OCI-LY1 (cell line): ENCODE results near the gene ASGR2.
"Not testable (repeated sequence)": the region's sequence is repeated elsewhere in the genome, so short reads cannot be mapped to it uniquely, and the experiment has no call there.

Source experiments
- H2AFZ ChIP-seq: fragments of 200-600 bp; sonication (generic), shearing (Covaris generic); 2 replicates; pipeline ENCODE4 v1.6.0; 2014; ENCODE audit warnings: antibody characterized with exemption, mild to moderate bottlenecking, low read length
- H3F3A ChIP-seq: fragments of 200-600 bp; sonication (generic), shearing (Covaris generic); 2 replicates; pipeline ENCODE4 v1.6.0; 2014; ENCODE audit warnings: mild to moderate bottlenecking, antibody characterized with exemption, low read length, moderate library complexity; ENCODE audit not compliant: insufficient read depth
- H3K27ac ChIP-seq: fragments of 200-600 bp; sonication (generic); 2 replicates; pipeline ENCODE4 v1.5.1; 2014; ENCODE audit warnings: low read length, mixed run types, mild to moderate bottlenecking, low read depth; ENCODE audit not compliant: poor library complexity, severe bottlenecking
- H3K27me3 ChIP-seq: fragments of 200-600 bp; sonication (generic); 2 replicates; pipeline ENCODE4 v1.6.0; 2014; ENCODE audit warnings: antibody characterized with exemption, mild to moderate bottlenecking, low read length, moderate library complexity; ENCODE audit not compliant: insufficient read depth
- H3K36me3 ChIP-seq: fragments of 200-600 bp; sonication (generic); 2 replicates; pipeline ENCODE4 v1.6.1; 2014; ENCODE audit warnings: mild to moderate bottlenecking, antibody characterized with exemption, low read length, moderate library complexity, mixed read lengths; ENCODE audit not compliant: insufficient read depth
- H3K4me1 ChIP-seq: fragments of 200-600 bp; sonication (generic); 2 replicates; pipeline ENCODE4 v1.5.1; 2014; ENCODE audit warnings: mild to moderate bottlenecking, low read length, moderate library complexity; ENCODE audit not compliant: insufficient read depth, severe bottlenecking
- H3K4me2 ChIP-seq: fragments of 200-600 bp; sonication (generic), shearing (Covaris generic); 2 replicates; pipeline ENCODE4 v1.6.1; 2014; ENCODE audit warnings: low read length
- H3K4me3 ChIP-seq: fragments of 200-600 bp; sonication (generic); 2 replicates; pipeline ENCODE4 v1.5.1; 2014; ENCODE audit warnings: low read length, low read depth, mild to moderate bottlenecking, mixed read lengths; ENCODE audit not compliant: poor library complexity, severe bottlenecking
- H3K79me2 ChIP-seq: fragments of 200-600 bp; shearing (Covaris generic); 2 replicates; pipeline ENCODE4 v1.6.1; 2016; ENCODE audit warnings: mixed run types, low read length, mixed read lengths; ENCODE audit not compliant: insufficient read depth
- H3K9ac ChIP-seq: fragments of 200-600 bp; sonication (generic), shearing (Covaris generic); 2 replicates; pipeline ENCODE4 v1.6.1; 2014; ENCODE audit warnings: mild to moderate bottlenecking, low read length, mixed read lengths
- H3K9me2 ChIP-seq: fragments of 200-600 bp; sonication (generic), shearing (Covaris generic); 2 replicates; pipeline ENCODE4 v1.6.1; 2014; ENCODE audit warnings: low read depth, mild to moderate bottlenecking, low read length, mixed read lengths
- H3K9me3 ChIP-seq: fragments of 200-600 bp; shearing (Covaris generic); 2 replicates; pipeline ENCODE4 v1.6.1; 2014; ENCODE audit warnings: low read length, mixed read lengths
- H4K20me1 ChIP-seq: fragments of 200-600 bp; sonication (generic), shearing (Covaris generic); 2 replicates; pipeline ENCODE4 v1.6.0; 2016; ENCODE audit warnings: mild to moderate bottlenecking, low read length; ENCODE audit not compliant: insufficient read depth
- CTCF ChIP-seq: fragments of 200-600 bp; sonication (generic), shearing (Covaris generic); IDR thresholded peaks from 2 replicates; pipeline ENCODE4 v1.5.1; 2017; ENCODE audit warnings: mild to moderate bottlenecking, antibody characterized with exemption, low read length, moderate library complexity, mixed read lengths
- EZH2 ChIP-seq: fragments of 200-600 bp; sonication (generic), shearing (Covaris generic); IDR thresholded peaks from 2 replicates; pipeline ENCODE4 v1.8.0; 2017; ENCODE audit warnings: borderline replicate concordance, mixed run types, mild to moderate bottlenecking, antibody characterized with exemption, low read length, moderate library complexity, mixed read lengths

Gene ASGR2

DNA sequence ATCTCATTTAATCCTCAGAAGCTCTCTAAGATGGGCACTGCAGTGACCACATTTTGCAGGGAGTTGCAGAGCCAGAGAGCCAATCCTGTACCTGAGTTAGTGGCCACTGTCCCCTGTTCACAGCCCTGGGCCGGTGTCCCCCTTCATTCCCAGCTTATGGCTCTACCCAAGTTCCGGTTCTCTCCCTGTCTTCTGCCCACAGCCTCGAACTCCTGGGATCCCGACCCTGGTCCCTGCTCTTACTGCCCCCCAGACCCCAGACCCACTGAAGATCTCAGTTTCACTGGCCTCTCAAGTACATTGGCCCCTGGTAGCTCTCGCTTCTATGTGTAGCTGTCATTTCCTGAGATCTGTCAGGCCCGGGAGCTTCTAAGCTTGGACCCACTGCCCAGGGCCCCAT, 12.2 kb downstream of the ASGR2 start:
- H3K4me1 ChIP-seq: no peaks in the 10 kb centered on the region
- no peaks in the 10 kb centered on the region for H3K9me3 ChIP-seq
- no peaks in the 10 kb centered on the region for H3K9me2 ChIP-seq
- H3K4me2 ChIP-seq: no peak overlapping the region
- H3F3A ChIP-seq: no peaks in the 10 kb centered on the region
- no peak overlapping the region for H3K9ac ChIP-seq
- H3K27me3 ChIP-seq: peaks cover 9% of the 10 kb centered on the region; the same call in 1 of the 2 replicates
- TF ChIP-seq CTCF: no peak
- TF ChIP-seq EZH2: no peak
- H4K20me1 ChIP-seq: no peaks in the 10 kb centered on the region
- H3K36me3 ChIP-seq: no peaks in the 10 kb centered on the region
- no peak overlapping the region for H2AFZ ChIP-seq
- H3K27ac ChIP-seq: no peak overlapping the region
- no peaks in the 10 kb centered on the region for H3K79me2 ChIP-seq
- H3K4me3 ChIP-seq: no peak overlapping the region

- Histone ChIP-seq H3K27ac (no peak overlapping the region), H3K9me2 (no peaks in the 10 kb centered on the region), H4K20me1 (no peaks in the 10 kb centered on the region), H3F3A (no peaks in the 10 kb centered on the region), H3K4me2 (no peak overlapping the region), H3K4me1 (no peaks in the 10 kb centered on the region), H3K9ac (no peak overlapping the region), H3K27me3 (peaks cover 9% of the 10 kb centered on the region; the same call in 1 of the 2 replicates), H3K4me3 (no peak overlapping the region), H3K36me3 (no peaks in the 10 kb centered on the region), H3K9me3 (no peaks in the 10 kb centered on the region), H2AFZ (no peak overlapping the region), H3K79me2 (no peaks in the 10 kb centered on the region)
- TF ChIP-seq EZH2 (no peak), CTCF (no peak)
These were observed 13.1 kb downstream of the ASGR2 start for GRCh38 chr17:7101531-7101930.

GRCh38 chr17:7100641-7101379, 13.8 kb downstream of the ASGR2 start:
- not testable (repeated sequence) for H3K4me3 ChIP-seq, H3K4me1 ChIP-seq, H4K20me1 ChIP-seq, H2AFZ ChIP-seq, H3K9me2 ChIP-seq, H3K27ac ChIP-seq, H3K79me2 ChIP-seq, H3K27me3 ChIP-seq, H3K36me3 ChIP-seq, H3F3A ChIP-seq, H3K9ac ChIP-seq, H3K4me2 ChIP-seq, H3K9me3 ChIP-seq

DNA sequence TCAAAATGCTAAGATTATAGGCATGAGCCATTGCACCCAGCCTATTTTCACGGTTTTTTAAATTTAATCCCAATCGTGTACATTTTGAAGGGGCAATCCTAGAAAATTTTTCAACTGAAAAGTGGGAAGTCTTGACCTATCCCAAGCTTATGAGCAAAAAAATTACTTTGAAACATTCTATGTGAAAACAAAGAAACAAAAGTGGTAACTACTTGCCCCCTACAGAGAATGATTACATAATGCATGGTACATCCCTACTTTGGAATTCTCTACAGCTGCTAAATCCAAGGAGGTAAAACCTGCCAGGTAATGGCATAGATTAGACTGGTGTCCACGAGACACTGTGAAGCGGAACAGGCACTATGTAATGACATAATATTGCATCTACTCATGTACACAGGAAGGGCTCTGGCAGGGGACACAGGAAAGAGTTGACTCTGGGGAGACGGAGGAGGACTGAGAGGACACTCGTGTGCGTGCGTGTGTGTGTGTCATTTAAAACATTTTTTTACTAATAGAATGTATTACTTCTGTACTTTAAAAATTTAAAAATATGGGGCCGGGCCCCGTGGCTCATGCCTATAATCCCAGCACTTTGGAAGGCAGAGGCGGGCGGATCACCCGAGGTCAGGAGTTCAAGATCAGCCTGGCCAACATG, 15.7 kb downstream of the ASGR2 start:
- Histone ChIP-seq H3K27ac (no peak overlapping the region), H3K27me3 (peaks cover 9% of the 10 kb centered on the region; the same call in 1 of the 2 replicates), H3K4me1 (peaks cover 6% of the 10 kb centered on the region), H3F3A (no peaks in the 10 kb centered on the region), H3K9me2 (no peaks in the 10 kb centered on the region), H3K79me2 (no peaks in the 10 kb centered on the region), H3K9me3 (no peaks in the 10 kb centered on the region), H3K9ac (no peak overlapping the region), H3K4me2 (no peak overlapping the region), H3K4me3 (no peak overlapping the region), H2AFZ (no peak overlapping the region), H4K20me1 (no peaks in the 10 kb centered on the region), H3K36me3 (no peaks in the 10 kb centered on the region)
- no peak for TF ChIP-seq CTCF
- TF ChIP-seq EZH2: no peak
